HG02588 (cell line): ENCODE results near the gene NUDT19.
"Not testable (repeated sequence)": the region's sequence is repeated elsewhere in the genome, so short reads cannot be mapped to it uniquely, and the experiment has no call there.

Experiments used
- ATAC-seq: cut with Tn5 transposase; IDR thresholded peaks from one replicate; pipeline ENCODE4 v1.9.1; 2021; ENCODE audit warnings: mild to moderate bottlenecking, moderate library complexity; ENCODE audit not compliant: unreplicated experiment

Gene NUDT19

GRCh38 chr19:32691291-32691951 lies at the start of gene NUDT19:
TSS of gene NUDT19 (plus strand) at chr19:32691821. CDS start at chr19:32691961, 140 bp downstream.
- peak; percentile 85 for ATAC-seq

DNA sequence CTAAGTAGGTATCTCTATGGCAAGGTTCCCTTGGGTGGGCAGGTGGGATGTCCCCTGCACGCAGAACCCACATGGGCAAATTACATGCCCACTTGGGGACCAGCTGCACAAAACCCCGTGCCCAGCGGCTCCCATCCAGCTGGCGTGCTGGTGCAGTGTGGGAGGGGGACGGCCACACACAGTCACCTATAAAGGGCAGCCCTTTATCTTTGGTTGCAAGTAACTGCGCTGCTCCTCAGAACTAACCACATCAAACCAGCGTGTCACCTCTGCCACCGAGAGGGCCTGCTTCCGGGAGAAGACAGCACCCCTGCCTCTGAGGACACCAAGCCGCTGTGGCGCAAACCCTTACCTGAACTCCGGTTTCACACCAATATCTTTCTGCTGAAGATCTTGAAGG lies 48.9 kb upstream of the NUDT19 start:
- ATAC-seq = no peak

GRCh38 chr19:32646556-32646955 lies 45.1 kb upstream of the NUDT19 start:
- ATAC-seq = no peak

GRCh38 chr19:32647361-32647760 lies 44.3 kb upstream of the NUDT19 start:
- no peak for ATAC-seq

- ATAC-seq = no peak
These were observed 41.9 kb upstream of the NUDT19 start for GRCh38 chr19:32649751-32650150.

DNA sequence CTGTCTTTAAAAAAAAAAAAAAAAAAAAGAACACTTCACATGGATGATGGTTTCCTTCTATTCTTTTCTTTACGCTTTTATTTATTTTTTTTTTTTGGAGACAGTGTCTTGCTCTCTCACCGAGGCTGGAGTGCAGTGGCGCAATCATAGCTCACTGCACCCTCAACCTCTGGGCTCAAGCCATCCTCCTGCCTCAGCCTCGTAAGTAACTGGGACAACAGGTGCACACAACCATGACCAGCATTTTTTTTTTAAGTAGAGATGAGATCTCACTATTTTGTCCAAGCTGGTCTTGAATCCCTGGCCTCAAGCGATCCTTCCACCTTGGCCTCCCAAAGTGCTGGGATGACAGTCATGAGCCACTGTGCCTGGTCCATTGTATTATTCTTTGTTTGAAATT lies 41.0 kb upstream of the NUDT19 start:
- no peak for ATAC-seq

- no peak for ATAC-seq
These were observed 39.9 kb upstream of the NUDT19 start for GRCh38 chr19:32651729-32652140.

- ATAC-seq = not testable (repeated sequence)
These were observed 39.3 kb upstream of the NUDT19 start for GRCh38 chr19:32652331-32652730.

GRCh38 chr19:32652894-32653598 lies 38.6 kb upstream of the NUDT19 start:
- no peak for ATAC-seq

DNA sequence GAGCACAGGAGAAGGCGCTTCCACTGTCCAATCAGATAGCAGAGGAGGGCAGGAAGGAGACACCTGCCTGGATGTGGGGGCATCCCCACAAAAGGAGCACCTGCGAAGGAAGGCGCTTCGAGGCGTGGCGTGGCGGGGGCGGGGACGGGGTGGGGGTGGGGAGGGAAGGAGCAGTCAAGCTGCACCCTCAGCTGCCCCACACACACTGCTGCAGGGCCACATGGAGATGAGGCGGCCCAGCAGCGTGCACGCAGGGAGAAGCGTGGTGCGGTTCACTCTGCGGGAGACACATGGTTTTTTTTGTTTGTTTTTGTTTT lies 38.1 kb upstream of the NUDT19 start:
- ATAC-seq = no peak

DNA sequence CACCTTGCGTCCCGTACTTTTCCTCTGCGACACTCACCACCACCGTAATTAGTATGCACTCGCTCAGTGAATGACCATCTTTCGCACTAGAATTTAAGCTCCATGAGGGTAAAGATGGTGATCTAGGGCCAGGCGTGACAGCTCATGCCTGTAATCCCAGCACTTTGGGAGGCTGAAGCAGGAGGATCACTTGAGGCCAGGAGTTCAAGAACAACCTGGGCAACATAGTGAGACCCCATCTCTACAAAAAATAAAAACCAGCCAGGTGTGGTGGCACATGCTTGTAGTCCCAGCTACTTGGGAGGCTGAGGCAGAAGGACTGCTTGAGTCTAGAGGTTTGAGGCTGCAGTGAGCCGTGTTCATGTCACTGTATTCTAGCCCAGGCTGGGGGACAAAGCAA lies 35.2 kb upstream of the NUDT19 start:
- not testable (repeated sequence) for ATAC-seq

GRCh38 chr19:32658075-32658474 lies 33.5 kb upstream of the NUDT19 start:
- ATAC-seq = no peak

DNA sequence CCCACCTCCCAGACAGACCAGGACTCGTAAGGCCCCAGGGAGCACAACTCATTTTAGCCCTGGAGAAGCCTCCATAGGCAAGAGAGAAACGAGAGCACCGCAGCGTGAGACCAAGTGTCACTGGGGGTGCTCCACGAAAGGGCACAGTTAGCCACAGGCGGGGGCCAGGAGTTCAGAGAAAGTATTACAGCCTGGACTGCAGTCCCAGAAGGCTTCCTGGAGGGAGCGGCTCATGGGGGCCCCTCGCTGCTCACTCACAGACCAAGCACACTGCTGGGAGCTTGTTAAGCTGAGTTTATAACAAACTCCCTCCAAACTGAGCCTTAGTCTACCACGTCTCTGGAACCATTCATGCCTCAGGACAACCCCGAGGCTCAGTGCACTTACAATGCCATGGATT lies 33.1 kb upstream of the NUDT19 start:
- no peak for ATAC-seq

- ATAC-seq = no peak
These were observed 30.3 kb upstream of the NUDT19 start for GRCh38 chr19:32661318-32661717.

GRCh38 chr19:32662186-32662585 lies 29.4 kb upstream of the NUDT19 start:
- no peak for ATAC-seq

DNA sequence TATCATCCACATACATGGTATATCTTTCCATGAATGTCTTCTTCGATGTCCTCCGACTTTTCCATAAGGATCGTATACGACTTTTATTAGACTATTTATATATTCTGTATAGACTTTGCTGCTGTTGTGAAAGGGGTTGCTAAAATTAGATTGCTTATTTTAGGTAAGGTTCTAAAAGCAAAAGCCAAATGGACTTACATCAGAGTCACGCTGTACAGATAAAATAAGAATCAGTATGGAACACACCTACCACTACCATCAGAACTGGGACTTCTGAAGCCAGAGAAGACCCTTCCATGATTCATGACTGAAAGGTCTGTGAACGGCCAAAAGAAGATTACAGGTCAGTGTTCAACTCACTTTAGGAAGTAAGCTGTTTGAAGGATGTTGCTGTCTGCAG lies 25.5 kb upstream of the NUDT19 start:
- no peak for ATAC-seq

GRCh38 chr19:32669310-32669709 lies 22.3 kb upstream of the NUDT19 start:
- ATAC-seq = no peak

DNA sequence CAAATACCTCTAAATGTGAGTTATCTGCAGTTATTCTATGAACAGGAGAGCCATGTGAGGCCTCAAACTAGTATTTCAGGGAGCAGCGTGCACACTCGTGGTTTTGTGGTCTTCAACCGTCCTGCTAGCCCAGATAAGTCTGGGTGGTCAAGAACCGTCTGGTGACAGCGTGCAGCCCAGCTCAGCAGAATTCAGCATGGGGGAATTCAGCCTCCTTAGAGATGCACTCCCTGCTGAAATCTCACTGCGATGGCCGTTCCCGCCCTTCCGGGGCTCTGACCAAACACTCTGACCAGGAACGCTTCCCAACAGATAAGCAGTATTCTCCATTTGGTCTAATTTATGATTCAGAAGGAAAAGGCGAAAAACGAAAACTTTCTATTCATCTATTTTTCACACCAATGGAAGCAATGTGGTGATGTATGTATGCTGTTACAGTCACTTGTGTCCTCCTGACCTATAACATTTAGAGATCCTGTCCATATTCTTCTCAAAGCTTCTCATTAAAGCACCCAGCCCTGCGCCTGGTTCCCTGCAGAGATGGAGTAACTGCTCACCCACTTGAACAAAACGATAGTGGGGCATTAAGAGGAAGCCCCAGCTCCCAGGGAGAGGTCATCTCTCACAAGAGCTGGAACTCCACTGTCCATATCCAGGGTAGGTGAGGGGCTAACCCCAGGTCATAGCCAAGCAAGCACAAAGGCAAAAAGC lies 19.6 kb upstream of the NUDT19 start:
- no peak for ATAC-seq

DNA sequence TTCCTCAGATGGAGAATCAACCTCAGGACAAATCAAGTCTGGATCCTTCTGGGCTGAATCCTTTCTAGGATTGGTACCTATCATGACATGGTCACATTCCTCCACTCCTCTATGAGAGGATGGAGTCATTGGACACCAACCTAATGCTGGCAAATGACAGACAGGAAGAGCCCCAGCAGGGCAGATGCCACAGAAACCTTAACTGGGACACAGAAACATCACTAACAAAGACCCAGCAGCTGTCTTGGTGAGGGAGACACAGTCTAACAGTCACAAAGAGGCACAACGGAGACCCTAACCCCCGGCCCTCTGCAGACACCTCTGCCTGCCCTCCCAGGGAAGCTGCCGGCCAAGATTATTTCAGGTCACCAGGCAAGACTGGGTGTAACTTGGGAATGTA lies 18.8 kb upstream of the NUDT19 start:
- ATAC-seq = no peak

- no peak for ATAC-seq
These were observed 18.0 kb upstream of the NUDT19 start for GRCh38 chr19:32673573-32673972.

DNA sequence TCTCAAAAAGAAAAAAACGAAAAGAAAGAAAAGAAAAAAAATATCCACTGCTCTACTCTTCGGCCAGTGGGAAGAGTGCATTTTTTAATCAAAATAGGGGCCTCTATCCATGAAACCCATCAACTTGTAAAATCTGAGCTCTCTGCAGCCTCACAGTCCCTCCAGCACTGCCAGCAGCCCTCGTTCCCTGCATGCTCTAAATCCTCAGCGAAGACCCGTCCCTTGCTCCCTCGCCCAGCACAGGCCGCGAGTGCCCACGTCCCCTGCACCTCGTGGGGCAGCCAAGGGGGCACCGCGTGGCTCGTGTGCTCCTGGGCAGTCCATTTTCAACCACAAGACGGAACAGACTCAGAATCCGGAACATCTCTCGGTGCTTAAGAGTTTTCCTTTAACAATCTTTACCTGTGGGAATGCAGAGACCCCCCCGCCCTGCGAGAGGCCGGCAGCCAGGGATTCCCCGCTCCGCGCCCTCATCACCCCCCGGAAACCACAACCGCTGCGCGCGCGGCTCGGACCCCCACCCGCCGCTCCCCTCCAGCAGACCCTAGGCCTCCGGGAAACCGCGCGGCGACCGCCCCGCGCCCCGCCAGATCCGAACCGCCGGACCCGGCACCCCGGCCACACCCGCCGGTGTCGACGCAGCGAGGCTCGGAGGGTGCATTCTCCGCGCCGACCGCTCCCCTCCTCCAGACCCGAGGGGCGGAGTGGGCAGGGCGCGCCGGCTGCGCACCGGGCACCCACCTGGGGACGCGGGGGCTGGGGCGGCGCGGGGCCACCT lies 17.3 kb upstream of the NUDT19 start:
- no peak for ATAC-seq
